GM13976 (cell line): ENCODE measurements around the gene CTBS.

Source experiments
- DNase-seq: peaks from one replicate; pipeline ENCODE4 v3.0.0; 2012; ENCODE audit warnings: low spot score
- in situ Hi-C: fragments of 300-500 bp; cut with MboI; formaldehyde crosslinking; loops from one replicate; pipeline ENCODE4 v1.12.0; 2022; ENCODE audit warnings: low sequenced_read_pairs, mixed read lengths, inconsistent platforms; ENCODE audit not compliant: unreplicated experiment
- TF ChIP-seq, protein P1 (sequence below): IDR thresholded peaks from 2 replicates; pipeline ENCODE4 v1.5.1; 2012; ENCODE audit warnings: borderline replicate concordance, mild to moderate bottlenecking; ENCODE audit not compliant: insufficient read depth; ENCODE audit errors: extremely low read depth, missing control alignments, control extremely low read depth

CTBS gene

DNA sequence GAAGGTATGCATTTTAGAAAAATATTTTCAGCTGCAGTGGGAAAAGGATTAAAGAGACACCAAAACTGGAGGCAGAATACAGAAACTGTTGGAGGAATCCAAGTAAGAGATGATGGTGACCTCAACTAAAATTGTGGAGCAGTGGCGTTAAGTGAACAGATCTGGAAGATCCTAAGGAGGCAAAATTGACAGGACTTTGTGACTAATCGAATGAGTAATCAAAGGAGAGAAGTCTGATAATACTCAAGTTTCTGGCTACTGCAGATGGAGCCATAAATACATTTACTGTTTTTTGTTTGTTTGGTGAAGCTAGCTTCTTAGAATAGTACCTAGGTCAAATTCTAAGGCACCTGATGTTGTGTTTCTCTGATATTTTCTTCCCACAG is 3.1 kb downstream of the CTBS start:
- no peak for DNase-seq
- in situ Hi-C loops = no loop called here
- TF ChIP-seq, protein P1, sequence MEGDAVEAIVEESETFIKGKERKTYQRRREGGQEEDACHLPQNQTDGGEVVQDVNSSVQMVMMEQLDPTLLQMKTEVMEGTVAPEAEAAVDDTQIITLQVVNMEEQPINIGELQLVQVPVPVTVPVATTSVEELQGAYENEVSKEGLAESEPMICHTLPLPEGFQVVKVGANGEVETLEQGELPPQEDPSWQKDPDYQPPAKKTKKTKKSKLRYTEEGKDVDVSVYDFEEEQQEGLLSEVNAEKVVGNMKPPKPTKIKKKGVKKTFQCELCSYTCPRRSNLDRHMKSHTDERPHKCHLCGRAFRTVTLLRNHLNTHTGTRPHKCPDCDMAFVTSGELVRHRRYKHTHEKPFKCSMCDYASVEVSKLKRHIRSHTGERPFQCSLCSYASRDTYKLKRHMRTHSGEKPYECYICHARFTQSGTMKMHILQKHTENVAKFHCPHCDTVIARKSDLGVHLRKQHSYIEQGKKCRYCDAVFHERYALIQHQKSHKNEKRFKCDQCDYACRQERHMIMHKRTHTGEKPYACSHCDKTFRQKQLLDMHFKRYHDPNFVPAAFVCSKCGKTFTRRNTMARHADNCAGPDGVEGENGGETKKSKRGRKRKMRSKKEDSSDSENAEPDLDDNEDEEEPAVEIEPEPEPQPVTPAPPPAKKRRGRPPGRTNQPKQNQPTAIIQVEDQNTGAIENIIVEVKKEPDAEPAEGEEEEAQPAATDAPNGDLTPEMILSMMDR = no peak

DNA sequence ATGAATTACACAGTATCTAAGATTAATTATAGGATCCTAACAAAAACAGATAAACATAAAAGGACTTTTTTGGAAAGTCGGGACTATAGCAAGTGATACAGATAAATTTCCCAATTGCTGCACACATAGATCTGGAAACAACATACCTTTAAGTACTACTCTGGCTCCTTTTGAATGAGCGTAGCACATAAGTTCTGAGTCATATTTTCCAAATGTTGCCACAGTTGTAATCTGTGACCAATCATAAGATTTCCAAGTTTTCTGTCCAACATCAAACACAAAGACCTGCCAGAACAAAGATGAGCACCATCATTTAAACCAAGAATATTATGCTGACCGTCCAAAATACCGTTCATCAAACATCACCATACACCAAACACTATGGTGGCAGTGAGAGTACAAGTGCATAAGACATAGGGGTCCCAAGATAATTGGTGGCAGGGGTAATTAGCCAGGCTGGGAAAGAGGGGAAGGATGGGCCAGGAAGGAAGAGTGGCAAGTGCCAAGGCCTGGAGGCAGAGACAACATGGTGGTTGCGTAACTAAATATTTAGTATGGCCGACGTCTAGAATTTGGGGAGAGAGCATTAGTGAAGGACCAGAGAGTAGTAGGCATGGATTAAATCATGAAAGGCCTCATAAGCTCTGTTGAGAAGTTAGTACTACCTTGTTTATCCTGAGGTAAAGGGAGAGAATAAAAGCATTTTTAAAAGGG is 3.6 kb downstream of the CTBS start:
- in situ Hi-C loops = no loop called here
- TF ChIP-seq, protein P1 = no peak
- no peak for DNase-seq

DNA sequence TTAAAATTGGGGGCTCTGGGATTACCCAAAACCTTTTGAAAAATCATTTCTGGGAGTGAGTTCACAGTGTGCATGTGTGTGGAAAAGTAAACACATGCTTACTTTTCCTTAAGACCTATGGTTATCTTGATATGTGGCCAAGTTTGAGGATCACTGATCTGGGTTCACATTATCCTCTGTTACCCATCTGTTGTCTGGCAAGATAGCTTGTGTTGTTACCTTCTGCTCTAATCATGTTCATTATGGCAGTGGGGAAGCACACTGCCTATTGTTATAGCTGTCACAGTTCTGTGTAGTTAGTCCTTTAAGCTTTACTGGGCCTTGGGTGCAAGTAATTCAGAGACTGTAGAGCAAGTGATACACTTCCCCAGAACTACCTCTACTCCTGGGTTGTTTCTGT is 5.0 kb downstream of the CTBS start:
- DNase-seq = no peak
- TF ChIP-seq, protein P1 = no peak
- in situ Hi-C loops = no loop called here

DNA sequence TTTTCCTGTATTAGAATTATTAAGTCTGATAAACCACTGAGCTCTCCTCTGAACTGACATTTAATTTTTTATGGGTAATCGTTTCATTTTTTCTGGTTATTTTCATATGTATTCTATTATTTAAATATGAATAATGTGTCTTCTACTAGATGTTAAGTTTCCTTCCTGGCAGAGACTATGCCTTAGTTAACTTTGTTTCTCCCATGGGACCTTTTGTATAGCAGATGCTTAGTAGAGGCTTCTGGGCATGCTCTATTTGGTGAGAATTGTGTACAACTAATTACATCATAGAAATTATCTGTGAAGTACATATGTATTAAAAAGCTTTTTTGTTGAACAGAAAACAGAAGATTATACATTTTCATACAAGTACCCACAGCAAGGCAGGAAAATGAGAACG is 23.4 kb downstream of the CTBS start:
- TF ChIP-seq, protein P1 = no peak
- in situ Hi-C loops = no loop called here
- DNase-seq = no peak

DNA sequence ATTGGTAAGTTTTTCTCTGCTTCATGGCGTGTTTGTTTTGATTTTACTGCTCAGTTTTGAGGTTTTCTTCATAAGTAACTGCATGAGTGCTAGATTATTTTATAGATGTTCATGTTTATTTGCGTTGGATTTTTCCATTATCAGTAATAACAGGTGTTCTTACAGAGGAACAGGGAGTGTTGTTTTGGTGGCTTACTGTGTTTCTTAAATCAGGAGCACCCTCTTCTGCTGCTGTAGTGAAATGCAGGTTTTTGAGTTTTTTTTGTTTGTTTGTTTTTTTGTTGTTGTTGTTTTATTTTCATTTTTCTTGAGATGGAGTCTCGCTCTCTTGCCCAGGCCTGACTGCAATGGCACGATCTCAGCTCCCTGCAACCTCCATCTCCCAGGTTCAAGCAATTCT is 32.6 kb downstream of the CTBS start:
- in situ Hi-C loops = no loop called here
- TF ChIP-seq, protein P1 = no peak
- no peak for DNase-seq

DNA sequence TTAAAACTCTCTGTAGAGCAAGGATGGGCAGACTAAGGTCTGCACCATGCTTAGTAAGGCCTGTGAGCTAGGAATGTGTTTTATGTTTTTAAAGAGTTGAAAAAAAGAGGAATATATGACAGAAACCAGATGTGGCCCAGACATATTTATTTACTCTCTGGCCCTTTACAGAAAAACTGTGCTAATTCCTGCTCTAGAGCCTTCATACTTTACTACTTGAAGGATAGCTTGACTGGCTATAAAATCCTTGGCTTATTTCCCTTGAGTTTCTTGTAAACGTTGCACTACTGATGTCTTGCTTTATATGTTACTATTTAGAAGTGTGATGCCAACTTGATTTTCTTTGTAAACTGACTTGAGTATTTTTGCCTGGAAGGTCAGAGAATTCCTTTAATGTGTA is 33.5 kb downstream of the CTBS start:
- TF ChIP-seq, protein P1 = no peak
- DNase-seq = no peak
- in situ Hi-C loops = no loop called here
